Loucy (cell line): Measurements from ENCODE around the gene APIP.
A peak's percentile ranks its signal among the peaks of the same experiment; 100 is the strongest.

Experiments
- H2AFZ ChIP-seq: fragments of 200-600 bp; sonication (generic); 2 replicates; pipeline ENCODE4 v1.6.0; 2016; ENCODE audit warnings: antibody characterized with exemption, mild to moderate bottlenecking, low read length, moderate library complexity
- H3F3A ChIP-seq: fragments of 200-600 bp; 2 replicates; pipeline ENCODE4 v1.6.0; 2016; ENCODE audit warnings: antibody characterized with exemption, low read depth, mild to moderate bottlenecking
- H3K27me3 ChIP-seq: fragments of 200-600 bp; sonication (generic); 2 replicates; pipeline ENCODE4 v1.6.1; 2014; ENCODE audit warnings: low read length, mild to moderate bottlenecking; ENCODE audit not compliant: insufficient read depth, poor library complexity, severe bottlenecking
- H3K36me3 ChIP-seq: fragments of 200-600 bp; sonication (generic); 2 replicates; pipeline ENCODE4 v1.6.1; 2016; ENCODE audit warnings: low read length; ENCODE audit not compliant: insufficient read depth
- H3K4me1 ChIP-seq: fragments of 200-600 bp; sonication (generic); 2 replicates; pipeline ENCODE4 v1.5.1; 2014; ENCODE audit warnings: low read length, mild to moderate bottlenecking; ENCODE audit not compliant: insufficient read depth, poor library complexity, severe bottlenecking
- H3K4me2 ChIP-seq: fragments of 200-600 bp; sonication (generic); 2 replicates; pipeline ENCODE4 v1.6.0; 2014; ENCODE audit warnings: antibody characterized with exemption, low read length, low read depth, mild to moderate bottlenecking; ENCODE audit not compliant: poor library complexity, severe bottlenecking
- H3K4me3 ChIP-seq: fragments of 200-600 bp; sonication (generic); 2 replicates; pipeline ENCODE4 v1.5.1; 2014; ENCODE audit warnings: low read length, mild to moderate bottlenecking, mixed read lengths; ENCODE audit not compliant: poor library complexity, severe bottlenecking
- H3K79me2 ChIP-seq: fragments of 200-600 bp; sonication (generic); 2 replicates; pipeline ENCODE4 v1.6.1; 2014; ENCODE audit warnings: low read length; ENCODE audit not compliant: insufficient read depth
- H3K9ac ChIP-seq: fragments of 200-600 bp; sonication (generic); 2 replicates; pipeline ENCODE4 v1.6.0; 2014; ENCODE audit warnings: mild to moderate bottlenecking, low read depth, low read length, moderate library complexity; ENCODE audit not compliant: poor library complexity, severe bottlenecking
- H3K9me2 ChIP-seq: fragments of 200-600 bp; sonication (generic); replicated peaks from 2 replicates; pipeline ENCODE4 v1.6.1; 2016; ENCODE audit warnings: low read depth, low read length, mixed read lengths
- H3K9me3 ChIP-seq: fragments of 200-600 bp; sonication (generic); 2 replicates; pipeline ENCODE4 v1.6.1; 2014; ENCODE audit warnings: mild to moderate bottlenecking, antibody characterized with exemption, low read length, low read depth; ENCODE audit not compliant: insufficient read depth
- H4K20me1 ChIP-seq: fragments of 200-600 bp; sonication (generic); 2 replicates; pipeline ENCODE4 v1.6.0; 2014; ENCODE audit warnings: antibody characterized with exemption, low read length, mild to moderate bottlenecking; ENCODE audit not compliant: insufficient read depth, poor library complexity, severe bottlenecking
- EZH2phosphoT487 ChIP-seq: fragments of 200-600 bp; IDR thresholded peaks from 2 replicates; pipeline ENCODE4 v1.6.1; 2018; ENCODE audit warnings: antibody characterized with exemption, mild to moderate bottlenecking, moderate library complexity, borderline replicate concordance
- TF ChIP-seq, protein P1 (sequence below): fragments of 200-600 bp; sonication (generic); conservative IDR thresholded peaks from 2 replicates; pipeline ENCODE4 v1.5.1; 2014; ENCODE audit warnings: mild to moderate bottlenecking, antibody characterized with exemption, low read length

Gene APIP

GRCh38 chr11:34944692-34945091 is 28.5 kb upstream of the APIP start:
- no peak overlapping the region for H3K4me2 ChIP-seq
- no peak for TF ChIP-seq EZH2phosphoT487
- TF ChIP-seq, protein P1, sequence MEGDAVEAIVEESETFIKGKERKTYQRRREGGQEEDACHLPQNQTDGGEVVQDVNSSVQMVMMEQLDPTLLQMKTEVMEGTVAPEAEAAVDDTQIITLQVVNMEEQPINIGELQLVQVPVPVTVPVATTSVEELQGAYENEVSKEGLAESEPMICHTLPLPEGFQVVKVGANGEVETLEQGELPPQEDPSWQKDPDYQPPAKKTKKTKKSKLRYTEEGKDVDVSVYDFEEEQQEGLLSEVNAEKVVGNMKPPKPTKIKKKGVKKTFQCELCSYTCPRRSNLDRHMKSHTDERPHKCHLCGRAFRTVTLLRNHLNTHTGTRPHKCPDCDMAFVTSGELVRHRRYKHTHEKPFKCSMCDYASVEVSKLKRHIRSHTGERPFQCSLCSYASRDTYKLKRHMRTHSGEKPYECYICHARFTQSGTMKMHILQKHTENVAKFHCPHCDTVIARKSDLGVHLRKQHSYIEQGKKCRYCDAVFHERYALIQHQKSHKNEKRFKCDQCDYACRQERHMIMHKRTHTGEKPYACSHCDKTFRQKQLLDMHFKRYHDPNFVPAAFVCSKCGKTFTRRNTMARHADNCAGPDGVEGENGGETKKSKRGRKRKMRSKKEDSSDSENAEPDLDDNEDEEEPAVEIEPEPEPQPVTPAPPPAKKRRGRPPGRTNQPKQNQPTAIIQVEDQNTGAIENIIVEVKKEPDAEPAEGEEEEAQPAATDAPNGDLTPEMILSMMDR, result no peak
- H3F3A ChIP-seq, result no peaks in the 10 kb centered on the region
- no peak overlapping the region for H3K9ac ChIP-seq
- no peaks in the 10 kb centered on the region for H3K9me2 ChIP-seq
- H3K9me3 ChIP-seq, result peaks cover 5% of the 10 kb centered on the region; the same call in 1 of the 2 replicates
- H4K20me1 ChIP-seq, result no peaks in the 10 kb centered on the region
- H2AFZ ChIP-seq, result no peak overlapping the region
- H3K4me1 ChIP-seq, result no peaks in the 10 kb centered on the region
- H3K4me3 ChIP-seq, result no peak overlapping the region
- no peaks in the 10 kb centered on the region for H3K27me3 ChIP-seq
- H3K79me2 ChIP-seq, result peaks cover 34% of the 10 kb centered on the region
- no peaks in the 10 kb centered on the region; the same call in 1 of the 2 replicates for H3K36me3 ChIP-seq

GRCh38 chr11:34941688-34942087 is 25.5 kb upstream of the APIP start:
- H3K36me3 ChIP-seq, result no peaks in the 10 kb centered on the region
- H3K9me2 ChIP-seq, result no peaks in the 10 kb centered on the region
- no peaks in the 10 kb centered on the region for H3K27me3 ChIP-seq
- H3K4me1 ChIP-seq, result peaks cover 26% of the 10 kb centered on the region
- H3K9me3 ChIP-seq, result peaks cover 5% of the 10 kb centered on the region; the same call in 1 of the 2 replicates
- no peaks in the 10 kb centered on the region for H3F3A ChIP-seq
- H3K4me2 ChIP-seq, result no peak overlapping the region
- H3K4me3 ChIP-seq, result no peak overlapping the region
- no peaks in the 10 kb centered on the region for H4K20me1 ChIP-seq
- no peak for TF ChIP-seq EZH2phosphoT487
- TF ChIP-seq, protein P1, result no peak
- H2AFZ ChIP-seq, result no peak overlapping the region
- peaks cover 49% of the 10 kb centered on the region for H3K79me2 ChIP-seq
- H3K9ac ChIP-seq, result no peak overlapping the region

GRCh38 chr11:34940026-34940677 is 24.0 kb upstream of the APIP start:
- no peaks in the 10 kb centered on the region for H3K36me3 ChIP-seq
- TF ChIP-seq, protein P1, result peak; percentile 39
- TF ChIP-seq EZH2phosphoT487, result no peak
- peaks cover 43% of the 10 kb centered on the region for H3K79me2 ChIP-seq
- H3K4me3 ChIP-seq, result no peak overlapping the region
- H3F3A ChIP-seq, result peaks cover 5% of the 10 kb centered on the region; the same call in 1 of the 2 replicates
- peaks cover 5% of the 10 kb centered on the region; the same call in 1 of the 2 replicates for H3K9me3 ChIP-seq
- no peak overlapping the region for H2AFZ ChIP-seq
- H3K4me1 ChIP-seq, result peaks cover 41% of the 10 kb centered on the region
- no peaks in the 10 kb centered on the region for H4K20me1 ChIP-seq
- H3K4me2 ChIP-seq, result no peak overlapping the region
- no peaks in the 10 kb centered on the region for H3K9me2 ChIP-seq
- H3K9ac ChIP-seq, result no peak overlapping the region
- no peaks in the 10 kb centered on the region for H3K27me3 ChIP-seq
